Activated CD4-positive, alpha-beta T cell treated with anti-CD3 and anti-CD28 coated beads, Interleukin-2, amount 10 ng/mL, durations not matched to agents 7 days and 5 days (primary cell): ENCODE data around the gene INSIG2. TPM values are rescaled to one million over a fixed set of nuclear protein-coding genes. Genes with fewer than 3 reads are reported as not detected.

Experiments used
- CTCF ChIA-PET: fragments of 350-600 bp; sonication (Branson Sonifier 250); formaldehyde crosslinking; loops from one replicate; lab custom pipeline; 2021; ENCODE audit warnings: antibody characterized with exemption; lab: Charles Lee
- POLR2A ChIA-PET: fragments of 350-600 bp; sonication (Branson Sonifier 250); formaldehyde crosslinking; loops from one replicate; lab custom pipeline; 2021; ENCODE audit warnings: antibody characterized with exemption; lab: Charles Lee
- DNase-seq: peaks from one replicate; pipeline ENCODE4 v3.0.0-alpha.2; 2020
- H3K27ac Mint-ChIP-seq: one replicate; pipeline ENCODE4 v1.8.0; 2021; ENCODE audit warnings: mild to moderate bottlenecking, moderate library complexity, mixed read lengths
- H3K27me3 Mint-ChIP-seq: one replicate; pipeline ENCODE4 v1.8.0; 2021; ENCODE audit warnings: mixed read lengths
- H3K36me3 Mint-ChIP-seq: one replicate; pipeline ENCODE4 v1.8.0; 2021; ENCODE audit warnings: low read depth, mixed read lengths
- H3K4me1 Mint-ChIP-seq: one replicate; pipeline ENCODE4 v1.8.0; 2021; ENCODE audit warnings: mixed read lengths
- H3K4me3 Mint-ChIP-seq: one replicate; pipeline ENCODE4 v1.8.0; 2021; ENCODE audit warnings: mild to moderate bottlenecking, moderate library complexity, mixed read lengths
- H3K9me3 Mint-ChIP-seq: one replicate; pipeline ENCODE4 v1.8.0; 2021; ENCODE audit warnings: mixed read lengths
- total RNA-seq, 2 experiments: library from RNA; stranded (reverse); gene quantifications; one replicate each; pipeline ENCODE4 v1.2.3, GENCODE V29; 2021

Gene INSIG2
- total RNA-seq, 2 experiments from 2014 or later: 18.4 to 25.4 TPM

- H3K4me3 Mint-ChIP-seq: no peak overlapping the region
- H3K27ac Mint-ChIP-seq: no peak overlapping the region
- H3K4me1 Mint-ChIP-seq: no peaks in the 10 kb centered on the region
- H3K27me3 Mint-ChIP-seq: peaks cover 25% of the 10 kb centered on the region
- no peaks in the 10 kb centered on the region for H3K36me3 Mint-ChIP-seq
- H3K9me3 Mint-ChIP-seq: peaks cover 5% of the 10 kb centered on the region
- CTCF ChIA-PET: no interaction called here
- DNase-seq: no peak
- POLR2A ChIA-PET: no interaction called here
Measured at GRCh38 chr2:118153433-118153832, 65.2 kb downstream of the INSIG2 start.

DNA sequence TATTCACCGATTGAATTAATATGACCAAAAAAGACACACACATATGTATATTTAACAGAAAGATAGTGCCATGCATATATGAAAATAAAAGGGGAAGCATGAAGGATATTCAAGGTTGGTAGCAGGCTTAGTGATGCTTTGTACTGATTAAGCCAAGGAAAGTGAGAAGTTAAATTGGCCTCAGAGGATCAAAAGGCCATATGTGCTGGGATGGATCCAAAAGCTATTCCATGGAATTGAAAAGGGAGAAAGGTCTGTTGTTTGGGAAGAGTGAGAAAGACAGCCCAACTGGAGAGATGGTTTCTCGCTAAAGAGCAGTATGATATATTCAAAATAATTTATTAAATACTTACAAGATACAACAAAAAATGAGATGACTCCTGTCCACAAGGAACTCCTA, 65.9 kb downstream of the INSIG2 start:
- Mint-ChIP-seq H3K36me3 (no peaks in the 10 kb centered on the region), H3K9me3 (peaks cover 5% of the 10 kb centered on the region), H3K4me1 (no peaks in the 10 kb centered on the region), H3K27me3 (peaks cover 33% of the 10 kb centered on the region), H3K27ac (no peak overlapping the region), H3K4me3 (no peak overlapping the region)
- ChIA-PET POLR2A (no interaction called here), CTCF (no interaction called here)
- DNase-seq: no peak

Other genes with a start within 250 kb of the INSIG2 start
- 10 to 100 TPM; 35.5 to 39.1 TPM for gene CCDC93, start 74.4 kb upstream of the INSIG2 start, total RNA-seq